IMR-90 (cell line): ENCODE data around the gene CCDC54. TPM values are rescaled to one million over a fixed set of nuclear protein-coding genes. Genes with fewer than 3 reads are reported as not detected.

Experiments
- ATAC-seq: fragments of 200-7000 bp; cut with Tn5 transposase; 2 replicates; pipeline ENCODE4 v1.9.1; 2020; ENCODE audit warnings: low read depth, mild to moderate bottlenecking, moderate library complexity
- BruUV-seq: library from RNA; stranded (reverse); fragments of 400-500 nt; replicated peaks from 2 replicates; lab custom pipeline; 2021; lab: Mats Ljungman, UMichigan
- CTCF ChIA-PET: fragments of 300-600 bp; formaldehyde crosslinking; extraction: SDS; loops from one replicate; lab custom pipeline; 2021; ENCODE audit warnings: antibody characterized with exemption; lab: Yijun Ruan, JAX
- POLR2A ChIA-PET: fragments of 300-600 bp; sonication (Branson Sonifier 250); formaldehyde crosslinking; loops from one replicate; lab custom pipeline; 2022; ENCODE audit warnings: antibody characterized with exemption; ENCODE audit not compliant: unreplicated experiment; lab: Charles Lee
- DNase-seq: peaks from one replicate; pipeline ENCODE4 v3.0.0; 2013
- H2AFZ ChIP-seq: replicated peaks from 2 replicates; pipeline ENCODE3; 2013; ENCODE audit warnings: low read length, mild to moderate bottlenecking; ENCODE audit not compliant: poor library complexity
- H2AK5ac ChIP-seq: 2 replicates; pipeline ENCODE4 v1.6.1; 2013; ENCODE audit warnings: low read depth, low read length, inconsistent platforms
- H2AK9ac ChIP-seq: replicated peaks from 2 replicates; pipeline ENCODE3; 2013; ENCODE audit warnings: mild to moderate bottlenecking, low read depth, low read length, moderate library complexity; ENCODE audit not compliant: poor library complexity
- H2BK120ac ChIP-seq: 2 replicates; pipeline ENCODE4 v1.6.1; 2013; ENCODE audit warnings: low read depth, low read length, inconsistent platforms
- H2BK15ac ChIP-seq: 3 replicates; pipeline ENCODE4 v1.6.1; 2013; ENCODE audit warnings: low read depth, low read length, inconsistent platforms
- H2BK20ac ChIP-seq: 2 replicates; pipeline ENCODE4 v1.6.1; 2013; ENCODE audit warnings: low read depth, mild to moderate bottlenecking, inconsistent platforms, low read length, moderate library complexity
- H2BK5ac ChIP-seq: 2 replicates; pipeline ENCODE4 v1.6.1; 2013; ENCODE audit warnings: mild to moderate bottlenecking, low read depth, low read length, inconsistent platforms; ENCODE audit not compliant: poor library complexity, severe bottlenecking
- H3K14ac ChIP-seq: replicated peaks from 2 replicates; pipeline ENCODE4 v1.6.1; 2013; ENCODE audit warnings: low read depth, low read length, inconsistent platforms
- H3K18ac ChIP-seq: 2 replicates; pipeline ENCODE4 v1.6.1; 2013; ENCODE audit warnings: low read depth, low read length, control low read depth
- H3K23ac ChIP-seq: 2 replicates; pipeline ENCODE4 v1.6.1; 2013; ENCODE audit warnings: low read depth, low read length, inconsistent platforms
- H3K27ac ChIP-seq: 2 replicates; pipeline ENCODE4 v1.5.1; 2013; ENCODE audit warnings: mild to moderate bottlenecking, control low read depth, low read length; ENCODE audit not compliant: insufficient read depth
- H3K27me3 ChIP-seq: 2 replicates; pipeline ENCODE4 v1.6.1; 2013; ENCODE audit warnings: low read length; ENCODE audit not compliant: control insufficient read depth, insufficient read depth
- H3K36me3 ChIP-seq: 2 replicates; pipeline ENCODE4 v1.6.1; 2013; ENCODE audit warnings: low read length, mixed read lengths; ENCODE audit not compliant: control insufficient read depth, insufficient read depth
- H3K4ac ChIP-seq: 2 replicates; pipeline ENCODE4 v1.6.1; 2013; ENCODE audit warnings: low read depth, low read length, inconsistent platforms
- H3K4me1 ChIP-seq: 2 replicates; pipeline ENCODE4 v1.6.1; 2013; ENCODE audit warnings: low read length, mixed read lengths; ENCODE audit not compliant: control insufficient read depth, insufficient read depth
- H3K4me2 ChIP-seq: 2 replicates; pipeline ENCODE4 v1.6.1; 2013; ENCODE audit warnings: low read depth, mild to moderate bottlenecking, control low read depth, low read length, moderate library complexity
- H3K4me3 ChIP-seq: 2 replicates; pipeline ENCODE4 v1.5.1; 2013; ENCODE audit warnings: low read depth, mild to moderate bottlenecking, control low read depth, low read length, moderate library complexity; ENCODE audit not compliant: insufficient read depth
- H3K56ac ChIP-seq: 2 replicates; pipeline ENCODE4 v1.6.1; 2013; ENCODE audit warnings: low read length, inconsistent platforms; ENCODE audit not compliant: insufficient read depth; ENCODE audit errors: extremely low read depth
- H3K79me1 ChIP-seq, 2 experiments: 2 replicates each; pipeline ENCODE4 v1.6.1; 2013; ENCODE audit warnings: low read length in 2 of 2, inconsistent platforms in 1 of 2, low read depth in 1 of 2
- H3K9ac ChIP-seq: 2 replicates; pipeline ENCODE4 v1.6.1; 2013; ENCODE audit warnings: low read depth, low read length, control low read depth
- H3K9me1 ChIP-seq: 2 replicates; pipeline ENCODE4 v1.6.1; 2013; ENCODE audit warnings: low read length, inconsistent platforms; ENCODE audit not compliant: insufficient read depth
- H3K9me3 ChIP-seq: 2 replicates; pipeline ENCODE4 v1.6.1; 2013; ENCODE audit warnings: low read length; ENCODE audit not compliant: control insufficient read depth, insufficient read depth
- H4K20me1 ChIP-seq: 2 replicates; pipeline ENCODE4 v1.6.1; 2013; ENCODE audit warnings: low read length, inconsistent platforms; ENCODE audit not compliant: insufficient read depth
- H4K5ac ChIP-seq: 2 replicates; pipeline ENCODE4 v1.6.1; 2013; ENCODE audit warnings: mild to moderate bottlenecking, low read depth, low read length, control low read depth
- H4K8ac ChIP-seq, 2 experiments: 2 replicates each; pipeline ENCODE4 v1.6.1; 2013; ENCODE audit warnings: low read depth in 2 of 2, low read length in 2 of 2, control low read depth in 1 of 2, inconsistent platforms in 1 of 2
- H4K91ac ChIP-seq: 2 replicates; pipeline ENCODE4 v1.6.1; 2013; ENCODE audit warnings: low read depth, low read length, inconsistent platforms; ENCODE audit not compliant: insufficient read depth
- POLR2A ChIP-seq: IDR thresholded peaks from 2 replicates; pipeline ENCODE4 v1.6.1; 2012; ENCODE audit warnings: mild to moderate bottlenecking, low read depth, low read length
- WGBS, 2 experiments: methylation state at CpG; one replicate each; pipeline versions ENCODE4 v1.1.5 to v1.1.7; 2013; ENCODE audit warnings: missing lambda C conversion rate in 2 of 2; ENCODE audit not compliant: insufficient read length in 1 of 2; ENCODE audit errors: extremely low coverage in 2 of 2; 5-methylcytosine and 5-hydroxymethylcytosine counted together
- dilution Hi-C: fragments of 300-500 bp; cut with HindIII; formaldehyde crosslinking; loops from one replicate; pipeline ENCODE4 v1.14.3; 2018; ENCODE audit warnings: low sequenced_read_pairs; ENCODE audit not compliant: unreplicated experiment
- in situ Hi-C: fragments of 300-500 bp; cut with MboI; formaldehyde crosslinking; loops from 3 replicates; pipeline ENCODE4 v1.14.3; 2019; ENCODE audit warnings: low sequenced_read_pairs, inconsistent platforms, mixed read lengths
- intact Hi-C: fragments of 100-400 bp; cut with micrococcal nuclease; formaldehyde crosslinking; loops from 2 replicates; pipeline ENCODE4 v1.10.0; 2022
- polyA plus RNA-seq, 3 experiments: library from polyadenylated mRNA; depleted of rRNA; stranded (reverse); fragments of >200 nt; gene quantifications; 2 replicates each; pipeline ENCODE4 v1.2.3, GENCODE V29; 2012; ENCODE audit warnings: low replicate concordance in 1 of 3
- total RNA-seq: library from RNA; depleted of rRNA; stranded (reverse); fragments of >200 nt; gene quantifications from 2 replicates; pipeline ENCODE4 v1.2.3, GENCODE V29; 2012

CCDC54 gene
- total and polyA plus RNA-seq, 2 of the 4 experiments (the other 2 are of a cell fraction) = not detected

GRCh38 chr3:107384907-107385306, 7.7 kb downstream of the CCDC54 start:
- no peak for DNase-seq
- intact Hi-C loops = no loop called here
- Histone ChIP-seq H4K20me1 (no peaks in the 10 kb centered on the region), H3K9ac (no peak overlapping the region), H2AK9ac (no peak overlapping the region), H3K79me1 (no peaks in the 10 kb centered on the region), H3K4me3 (no peak overlapping the region), H3K14ac (no peak overlapping the region), H3K27ac (no peak overlapping the region), H4K8ac (no peak overlapping the region), H4K5ac (no peak overlapping the region), H3K36me3 (no peaks in the 10 kb centered on the region), H2AFZ (no peak overlapping the region), H3K4me2 (no peak overlapping the region), H3K9me3 (no peaks in the 10 kb centered on the region), H3K23ac (no peak overlapping the region), H3K18ac (no peak overlapping the region), H2BK120ac (no peak overlapping the region), H2BK5ac (no peak overlapping the region), H3K56ac (no peak overlapping the region), H4K91ac (no peak overlapping the region), H2BK20ac (no peak overlapping the region), H3K4me1 (peaks cover 2% of the 10 kb centered on the region), H2AK5ac (no peak overlapping the region), H3K9me1 (no peaks in the 10 kb centered on the region), H3K4ac (no peak overlapping the region), H2BK15ac (no peak overlapping the region), H3K27me3 (0 out of 2 replicates have a peak, but pooled peaks cover 2% of the 10 kb centered on the region)
- dilution Hi-C loops = no loop called here
- ChIA-PET POLR2A (no interaction called here), CTCF (interaction anchor here (0.6 kb wide), 1 partner anchor 202 kb away, joined by 4 read pairs; no protein-coding TSS in a partner anchor)
- no TSS peak for BruUV-seq
- no peak for TF ChIP-seq POLR2A
- no peak for ATAC-seq
- in situ Hi-C loops = no loop called here
- WGBS, 2 experiments = no CpG with 5 or more reads among the region's 2 CpGs
